Prostate gland (tissue), 2 donors: ENCODE data around the gene PPM1N.

Experiments
- CTCF ChIP-seq, 4 experiments: fragments of 200-600 bp in 2 of 4; fragments of 450-650 bp in 2 of 4; sonication (generic) in 2 of 4; IDR thresholded peaks; 1 replicate in 3 of 4; 2 replicates in 1 of 4; pipeline ENCODE4 v1.5.1; 2016 to 2019; ENCODE audit warnings: antibody characterized with exemption in 4 of 4, mild to moderate bottlenecking in 2 of 4, moderate library complexity in 2 of 4
- POLR2A ChIP-seq: fragments of 450-650 bp; IDR thresholded peaks from one replicate; pipeline ENCODE4 v1.6.1; 2016; ENCODE audit warnings: antibody characterized with exemption, mild to moderate bottlenecking

DNA sequence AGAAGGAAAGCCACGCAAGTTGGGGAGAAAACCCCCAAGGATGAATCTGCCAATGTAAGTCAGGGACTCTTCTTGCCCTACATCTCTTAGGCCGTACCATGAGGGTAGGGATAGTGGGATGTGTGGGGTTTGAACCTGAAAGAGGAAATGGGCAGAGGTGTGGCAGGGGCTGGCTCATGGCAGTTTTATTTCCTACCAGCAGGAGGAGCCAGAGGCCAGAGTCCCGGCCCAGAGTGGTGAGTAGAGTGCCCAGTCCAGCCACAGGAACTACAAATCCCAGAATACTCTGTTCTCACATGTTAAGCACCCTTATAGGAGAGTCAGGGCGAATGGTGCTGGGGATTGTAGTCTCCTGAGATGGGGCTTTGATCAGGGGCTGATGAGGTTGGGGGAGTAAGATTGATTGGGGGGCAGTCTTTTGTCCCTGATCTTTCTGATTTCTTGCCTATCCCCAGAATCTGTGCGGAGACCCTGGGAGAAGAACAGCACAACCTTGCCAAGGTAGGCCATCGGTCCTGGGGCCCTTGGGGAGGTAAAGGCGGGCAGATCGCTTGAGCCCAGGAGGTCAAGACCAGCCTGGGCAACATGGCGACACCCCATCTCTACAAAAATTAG, 25.5 kb downstream of the PPM1N start:
- peak; percentile 81 to 98 (median 96) for TF ChIP-seq CTCF (IDR thresholded peaks at IDR 0.05)
- TF ChIP-seq POLR2A: no peak
